Mesangial cell (primary cell): ENCODE data around the gene TBC1D3K. TPM values are rescaled to one million over a fixed set of nuclear protein-coding genes. Genes with fewer than 3 reads are reported as not detected.

Experiments
- total RNA-seq: library from RNA; depleted of rRNA; stranded (reverse); fragments of >200 nt; gene quantifications from 2 replicates; pipeline ENCODE4 v1.2.3, GENCODE V29; 2015

TBC1D3K gene
- under 0.01 TPM in 1 of 2 replicates, not detected in the other for total RNA-seq

GRCh38 chr17:37924115-37924514, at the start of gene TBC1D3K:
TSS of gene TBC1D3K (plus strand) at chr17:37924415. CDS start at chr17:37926000, 1,585 bp downstream.

Other genes starting within 250 kb of the TBC1D3K start
- gene HNF1B, start 179.4 kb upstream of the TBC1D3K start, total RNA-seq, result 18.3 and 71.7 TPM in 2 replicates
- gene TBC1D3L, start 64.6 kb downstream of the TBC1D3K start, total RNA-seq, result 3.9 TPM in 1 of 2 replicates, not detected in the other
- 2.8 TPM in 1 of 2 replicates, not detected in the other for gene TBC1D3D, start 79.6 kb downstream of the TBC1D3K start, total RNA-seq
- 2.7 TPM in 1 of 2 replicates, not detected in the other for gene TBC1D3C, start 144.2 kb downstream of the TBC1D3K start, total RNA-seq
- gene TBC1D3E, start 203.5 kb downstream of the TBC1D3K start, total RNA-seq, result 2.9 TPM in 1 of 2 replicates, not detected in the other